GM18499 (cell line): ENCODE data around the gene G6PC3.

Experiments
- ATAC-seq: cut with Tn5 transposase; IDR thresholded peaks from one replicate; pipeline ENCODE4 v1.9.1; 2021; ENCODE audit warnings: moderate number of reproducible peaks; ENCODE audit not compliant: insufficient read depth, unreplicated experiment

G6PC3 gene

DNA sequence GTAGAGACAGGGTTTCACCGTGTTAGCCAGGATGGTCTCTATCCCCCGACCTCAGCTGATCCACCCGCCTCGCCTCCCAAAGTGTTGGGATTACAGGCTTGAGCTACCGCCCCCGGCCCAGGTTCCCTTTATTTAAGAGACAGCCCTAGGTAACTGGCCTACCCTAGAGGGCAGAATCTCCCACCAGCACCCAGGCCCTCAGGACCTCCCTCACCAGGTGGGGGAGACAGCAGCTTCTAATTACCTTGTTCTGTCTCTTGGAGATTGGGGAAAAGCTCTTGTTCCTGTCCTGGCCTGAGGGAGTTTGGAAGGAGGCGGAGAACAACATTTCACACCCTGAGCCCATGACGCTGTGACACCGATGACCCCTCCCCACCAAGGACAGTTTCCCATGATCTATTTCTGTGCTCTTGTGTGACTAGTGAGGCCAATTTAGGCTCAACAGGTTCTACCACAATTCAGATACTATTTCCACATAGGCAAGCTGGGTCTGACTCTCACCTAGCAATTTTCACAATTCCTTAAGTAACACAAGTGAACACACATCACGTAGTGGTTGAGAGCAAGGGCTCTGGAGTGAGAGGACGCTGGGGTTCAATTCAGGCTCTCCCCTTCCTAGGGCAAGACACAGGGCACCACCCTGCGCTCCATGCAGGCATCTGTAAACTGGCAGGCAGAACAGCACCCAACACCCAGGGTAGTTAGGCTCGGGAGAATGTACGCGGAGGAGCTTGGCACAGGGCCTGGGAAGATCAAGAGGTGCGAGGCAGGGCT lies 32.5 kb downstream of the G6PC3 start:
- ATAC-seq: no peak

DNA sequence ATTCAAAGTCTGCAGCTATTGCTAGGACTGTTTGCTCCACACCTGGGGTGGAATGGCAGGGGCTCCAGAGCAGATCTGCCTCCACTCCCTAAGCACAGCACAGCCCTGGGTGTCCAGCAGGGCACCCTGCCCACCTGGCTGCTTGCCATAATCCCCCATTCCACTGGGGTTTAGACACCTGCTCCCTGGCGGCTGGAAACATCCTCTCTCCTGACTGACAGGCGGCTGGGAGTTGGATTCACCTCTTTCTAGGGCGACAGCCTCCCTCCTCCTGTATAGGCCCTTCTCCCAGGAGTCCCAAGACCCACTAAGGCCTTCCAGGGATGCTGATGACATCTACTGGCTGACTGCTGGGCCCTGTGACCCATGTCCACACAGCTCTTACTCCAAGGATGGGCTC lies 34.9 kb downstream of the G6PC3 start:
- ATAC-seq: no peak

DNA sequence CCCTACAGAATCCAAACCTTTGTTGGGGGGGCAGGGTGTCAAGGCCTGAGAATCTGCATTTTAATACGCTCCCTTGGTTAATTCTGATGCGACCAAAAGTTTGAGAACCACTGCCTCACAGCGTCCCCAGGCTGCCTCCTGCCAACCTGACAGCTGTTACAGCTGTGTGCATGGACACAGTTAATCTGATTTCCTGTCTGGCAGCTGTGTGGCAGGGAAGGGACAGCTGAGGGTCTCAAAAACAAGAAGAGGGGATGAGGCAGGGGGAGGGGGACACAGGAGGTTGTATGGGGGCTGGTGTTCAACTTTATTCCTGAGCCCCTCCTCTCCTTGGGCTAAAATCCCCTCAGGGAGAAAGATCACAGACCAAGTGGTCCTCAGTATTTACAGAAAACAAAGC lies 35.4 kb downstream of the G6PC3 start:
- no peak for ATAC-seq

DNA sequence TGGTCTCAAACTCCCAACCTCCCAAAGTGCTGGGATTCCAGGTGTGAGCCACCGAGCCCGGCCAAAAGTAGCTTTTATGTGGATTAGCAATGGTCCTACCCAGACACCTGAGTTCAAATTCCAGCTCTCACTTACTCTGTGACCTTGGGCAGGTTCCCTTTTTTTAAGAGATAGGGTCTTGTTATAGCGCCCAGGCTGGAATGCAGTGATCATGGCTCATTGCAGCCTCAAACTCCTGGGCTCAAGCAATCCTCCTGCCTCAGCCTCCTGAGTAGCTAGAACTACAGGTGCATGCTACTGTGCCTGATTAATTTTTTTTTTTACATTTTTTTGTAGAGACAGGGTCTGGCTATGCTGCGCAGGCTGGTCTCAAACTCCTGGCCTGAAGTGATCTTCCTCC lies 36.3 kb downstream of the G6PC3 start:
- no peak for ATAC-seq

GRCh38 chr17:44108440-44109311 lies 38.1 kb downstream of the G6PC3 start:
- no peak for ATAC-seq

GRCh38 chr17:44109312-44109630 lies 38.7 kb downstream of the G6PC3 start:
- ATAC-seq: no peak

GRCh38 chr17:44110011-44110686 lies 39.6 kb downstream of the G6PC3 start:
- ATAC-seq: no peak

- no peak for ATAC-seq
Observed at GRCh38 chr17:44110823-44111633, 40.5 kb downstream of the G6PC3 start.

DNA sequence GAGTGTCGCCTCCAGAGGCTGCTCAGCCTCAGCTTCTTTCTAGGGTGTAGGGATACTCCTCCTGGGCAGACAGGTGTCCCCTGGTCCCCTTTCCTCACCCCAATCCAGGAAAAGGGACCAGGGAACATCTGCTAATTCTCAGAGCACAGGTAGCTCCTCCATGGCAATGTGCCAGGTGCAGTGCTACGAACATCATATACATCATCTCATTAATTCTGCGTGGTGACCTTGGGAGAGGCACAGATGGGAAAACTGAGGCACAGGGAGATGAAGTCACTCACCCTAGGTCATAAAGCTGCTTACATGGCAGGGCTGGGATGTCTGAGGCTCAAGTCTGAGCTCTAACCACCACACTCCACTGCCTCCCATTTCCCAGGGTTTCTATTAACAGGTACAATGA lies 41.2 kb downstream of the G6PC3 start:
- no peak for ATAC-seq

DNA sequence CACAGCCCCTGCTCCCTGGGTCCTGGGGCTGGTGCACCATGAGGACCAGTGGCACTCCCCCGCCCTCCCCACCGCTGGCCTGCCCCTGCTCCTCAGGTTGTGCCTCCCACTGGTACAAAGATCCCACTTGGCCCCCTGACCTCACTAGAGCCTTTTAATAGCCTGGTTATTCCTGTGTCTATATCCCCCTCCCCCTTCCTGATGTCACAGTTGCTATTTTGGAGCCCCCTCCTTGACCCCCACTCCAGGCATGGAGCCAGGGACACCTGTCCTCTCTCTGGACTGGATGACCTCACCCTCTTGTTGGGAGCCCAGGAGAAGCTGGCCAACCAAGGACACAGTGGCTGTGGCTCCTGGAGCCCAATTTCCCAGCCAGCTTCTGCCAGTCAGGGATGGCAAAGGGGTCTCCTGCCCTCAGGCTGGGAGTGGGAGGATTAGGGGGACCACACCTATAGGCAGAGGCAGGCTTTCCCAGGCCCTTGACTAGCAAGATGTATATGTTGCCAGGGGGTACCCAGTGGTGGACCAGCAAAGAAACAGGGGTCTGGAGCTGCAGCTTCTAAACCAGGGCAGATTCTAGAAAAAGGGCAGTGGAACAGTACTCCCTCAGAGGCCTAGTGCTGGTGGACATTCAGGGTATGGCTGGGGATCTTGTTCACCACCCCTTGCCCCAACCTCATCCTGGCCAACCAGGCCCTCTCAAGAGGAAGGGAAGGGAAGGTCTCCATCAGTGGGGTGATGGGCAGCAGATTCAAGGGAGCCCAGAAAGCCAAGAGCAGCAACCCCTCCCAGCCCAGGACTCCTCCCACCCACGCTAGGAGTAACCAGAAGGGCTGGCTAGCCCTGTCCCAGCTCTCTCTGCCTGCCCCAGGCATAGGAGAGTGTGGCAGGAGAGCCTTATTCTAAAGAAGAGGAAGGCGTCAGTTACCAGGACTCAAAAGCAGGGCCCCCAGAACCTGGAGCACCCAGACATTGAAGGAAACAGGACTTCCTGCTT lies 42.0 kb downstream of the G6PC3 start:
- ATAC-seq: no peak

DNA sequence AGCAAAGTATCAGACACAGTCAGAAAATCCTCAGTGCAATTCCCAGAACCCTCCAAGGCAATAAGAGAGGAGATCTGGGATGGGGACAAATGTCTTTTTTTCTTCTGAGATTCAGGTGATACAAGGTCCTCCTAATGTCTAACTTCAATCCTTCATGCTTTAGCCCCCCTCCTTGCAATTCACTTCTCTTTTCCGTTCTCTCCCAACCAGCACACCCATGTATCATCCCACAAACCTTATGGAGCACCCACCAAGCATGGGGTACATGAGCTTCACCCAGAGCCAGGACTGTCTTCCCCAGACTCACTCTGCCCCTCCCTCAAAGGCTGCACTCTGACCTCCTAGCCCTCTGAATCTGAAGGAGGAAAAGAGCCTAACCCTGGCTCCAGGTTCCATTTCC lies 42.8 kb downstream of the G6PC3 start:
- no peak for ATAC-seq

GRCh38 chr17:44113868-44114840 lies 43.6 kb downstream of the G6PC3 start:
- ATAC-seq: no peak

- ATAC-seq: no peak
Observed at GRCh38 chr17:44115585-44116415, 45.3 kb downstream of the G6PC3 start.

GRCh38 chr17:44117351-44117750 lies 46.8 kb downstream of the G6PC3 start:
- ATAC-seq: no peak

DNA sequence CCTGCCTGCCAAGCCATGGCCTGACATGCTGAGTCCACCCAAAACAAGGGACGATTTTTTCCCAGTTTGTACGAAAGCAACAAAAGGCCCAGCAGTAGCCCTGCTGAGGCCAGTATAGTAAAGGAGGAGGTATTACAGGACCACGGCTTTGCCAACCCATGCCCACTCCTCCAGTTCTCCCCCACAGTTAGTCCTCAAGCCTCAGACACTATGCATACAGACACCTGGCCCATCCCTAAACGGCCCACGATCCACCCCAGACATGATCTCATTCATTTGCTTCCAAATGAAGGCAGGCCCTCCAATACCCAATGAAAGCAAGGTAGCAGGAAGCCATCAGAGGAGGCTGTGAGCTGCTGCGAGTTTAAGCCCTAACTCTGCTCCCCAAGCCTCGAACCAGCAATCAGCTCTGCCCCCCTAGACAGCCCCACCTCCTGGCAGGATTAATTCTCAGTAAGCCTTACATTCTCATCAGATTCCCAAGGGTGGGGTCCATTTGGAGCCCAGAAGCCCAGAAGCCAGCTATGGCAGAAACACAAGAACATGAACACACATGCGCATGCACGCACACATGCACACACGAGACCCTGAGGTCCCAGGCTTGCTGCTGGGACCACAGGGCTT lies 48.0 kb downstream of the G6PC3 start:
- no peak for ATAC-seq

DNA sequence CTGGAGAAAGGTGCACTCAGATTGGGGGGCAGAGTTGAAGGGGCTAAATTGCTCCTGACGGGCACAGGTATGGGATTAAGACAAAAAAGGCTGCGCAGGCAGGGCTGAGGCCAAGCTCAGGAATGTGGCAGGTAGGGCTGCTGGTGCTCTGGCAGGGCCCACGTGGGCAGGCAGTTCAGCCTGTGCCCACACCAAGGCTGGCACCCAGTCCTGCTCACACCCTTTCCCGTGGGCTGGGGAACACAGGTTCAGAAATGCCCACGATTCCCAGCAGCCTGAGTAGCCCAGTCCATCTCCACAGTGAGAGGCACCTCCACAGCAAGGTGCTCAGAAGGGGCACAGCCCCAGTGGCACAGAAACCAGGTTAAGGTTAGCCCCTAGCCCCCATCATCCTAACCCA lies 48.5 kb downstream of the G6PC3 start:
- ATAC-seq: no peak

DNA sequence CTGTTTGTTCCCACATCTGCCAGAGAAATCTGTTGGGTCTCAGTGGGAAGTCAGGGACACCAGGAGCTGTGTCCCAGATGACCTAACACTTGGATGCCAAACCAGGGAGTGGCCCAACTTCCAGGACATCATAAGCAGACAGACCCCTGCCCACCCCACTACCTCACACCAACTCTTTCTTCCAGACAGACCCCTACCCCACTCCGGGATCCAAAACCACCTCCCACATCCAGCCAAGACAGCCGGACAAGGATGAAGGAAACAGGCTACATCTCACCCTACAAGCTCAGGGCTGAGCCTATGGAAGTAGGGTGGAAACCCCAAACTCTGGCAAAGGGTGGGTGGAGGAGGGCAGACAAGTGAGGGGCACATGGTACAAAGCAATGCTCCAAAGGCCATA lies 49.3 kb downstream of the G6PC3 start:
- ATAC-seq: no peak
